C4-2B (cell line): ENCODE measurements around the gene CDKN2AIPNL.

Experiments
- CTCF ChIP-seq: fragments of 450-650 bp; conservative IDR thresholded peaks from 2 replicates; pipeline ENCODE4 v1.5.1; 2017; ENCODE audit warnings: mild to moderate bottlenecking
- ZFX ChIP-seq: fragments of 450-650 bp; IDR thresholded peaks from 2 replicates; pipeline ENCODE4 v1.6.1; 2017

DNA sequence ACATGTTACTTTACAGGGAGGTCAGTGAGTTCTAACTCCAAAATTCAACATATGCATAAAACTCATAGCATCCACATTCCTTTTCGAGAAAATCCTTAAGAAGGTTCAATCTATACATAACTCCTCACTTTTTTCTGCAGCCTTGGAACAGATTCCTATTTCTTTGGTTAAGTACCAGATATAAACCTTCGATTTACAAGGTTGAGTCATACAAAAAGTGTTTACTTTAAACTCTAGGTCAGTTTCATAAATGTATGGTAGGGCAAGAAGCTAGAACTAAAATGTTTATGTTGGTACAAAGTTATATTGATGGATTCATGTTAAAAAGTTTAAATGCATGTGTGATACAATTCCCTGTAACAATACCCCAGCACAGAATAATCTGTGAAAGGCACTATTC is 19.4 kb downstream of the CDKN2AIPNL start:
- TF ChIP-seq CTCF, result no peak
- no peak for TF ChIP-seq ZFX
